ENCODE measurements around the gene TAOK2.
A peak's percentile ranks its signal among the peaks of the same experiment; 100 is the strongest.
"Not testable (repeated sequence)": the region's sequence is repeated elsewhere in the genome, so short reads cannot be mapped to it uniquely, and the experiment has no call there.

The TAOK2 gene

GRCh38 chr16:30040221-30040620, 66.6 kb downstream of the TAOK2 start:
- Histone ChIP-seq H3K23ac (ENCODE audit: low read length) (no peak overlapping the region), H3K4me2 (ENCODE audit: low read length) (no peak overlapping the region), H2BK5ac (ENCODE audit: low read depth, low read length, poor library complexity) (no peak overlapping the region), H4K91ac (ENCODE audit: low read depth, low read length) (no peak overlapping the region), H3K27ac (ENCODE audit: low read depth, low read length) (no peak overlapping the region), H3K14ac (ENCODE audit: low read length) (no peak overlapping the region), H3K79me1 (ENCODE audit: low read length) (no peaks in the 10 kb centered on the region), H3K27me3 (ENCODE audit: insufficient read depth, low read length) (no peaks in the 10 kb centered on the region), H3K4ac (ENCODE audit: low read depth, low read length) (no peak overlapping the region), H3K9me3 (ENCODE audit: insufficient read depth, low read depth, low read length) (peaks cover 1% of the 10 kb centered on the region), H4K12ac (ENCODE audit: low read depth, low read length) (no peak overlapping the region), H3K4me3 (ENCODE audit: low read depth, low read length) (no peak overlapping the region), H2BK120ac (ENCODE audit: insufficient read depth, low read length, poor library complexity) (no peak overlapping the region), H2AFZ (ENCODE audit: insufficient read depth, low read length, poor library complexity) (no peak overlapping the region), H3K9ac (ENCODE audit: low read length) (no peak overlapping the region), H3K18ac (ENCODE audit: low read length) (no peak overlapping the region), H4K8ac (ENCODE audit: low read depth, low read length) (no peak overlapping the region), H2BK12ac (ENCODE audit: low read length) (no peak overlapping the region), H3K79me2 (ENCODE audit: control insufficient read depth, insufficient read depth, low read length, poor library complexity) (no peaks in the 10 kb centered on the region), H3K36me3 (ENCODE audit: control insufficient read depth in 1 of 2, insufficient read depth in 2 of 2, low read length in 2 of 2) (no peaks in the 10 kb centered on the region), H2AK5ac (ENCODE audit: low read length) (no peak overlapping the region), H3K4me1 (ENCODE audit: control insufficient read depth in 1 of 2, insufficient read depth in 2 of 2, low read length in 2 of 2) (no peaks in the 10 kb centered on the region)
- DNase-seq: no peak
- no CpG with 5 or more reads among the region's 5 CpGs for WGBS (ENCODE audit: extremely low coverage, insufficient coverage, insufficient read length)

GRCh38 chr16:30040690-30041089, 67.0 kb downstream of the TAOK2 start:
- not testable (repeated sequence) for H3K14ac ChIP-seq (ENCODE audit: low read length); H3K4me2 ChIP-seq (ENCODE audit: low read length); DNase-seq; H3K18ac ChIP-seq (ENCODE audit: low read length); H3K27ac ChIP-seq (ENCODE audit: low read depth, low read length); H3K9ac ChIP-seq (ENCODE audit: low read length); H4K12ac ChIP-seq (ENCODE audit: low read depth, low read length); H2AFZ ChIP-seq (ENCODE audit: insufficient read depth, low read length, poor library complexity); H4K8ac ChIP-seq (ENCODE audit: low read depth, low read length); H3K9me3 ChIP-seq (ENCODE audit: insufficient read depth, low read depth, low read length); H3K79me2 ChIP-seq (ENCODE audit: control insufficient read depth, insufficient read depth, low read length, poor library complexity); H3K4me1 ChIP-seq (ENCODE audit: control insufficient read depth in 1 of 2, insufficient read depth in 2 of 2, low read length in 2 of 2); H3K4me3 ChIP-seq (ENCODE audit: low read depth, low read length); H4K91ac ChIP-seq (ENCODE audit: low read depth, low read length); H2BK5ac ChIP-seq (ENCODE audit: low read depth, low read length, poor library complexity); H3K4ac ChIP-seq (ENCODE audit: low read depth, low read length); H3K79me1 ChIP-seq (ENCODE audit: low read length); H3K23ac ChIP-seq (ENCODE audit: low read length); H3K36me3 ChIP-seq (ENCODE audit: control insufficient read depth in 1 of 2, insufficient read depth in 2 of 2, low read length in 2 of 2); H2AK5ac ChIP-seq (ENCODE audit: low read length); H2BK120ac ChIP-seq (ENCODE audit: insufficient read depth, low read length, poor library complexity); H3K27me3 ChIP-seq (ENCODE audit: insufficient read depth, low read length); H2BK12ac ChIP-seq (ENCODE audit: low read length)
- no CpG with 5 or more reads among the region's 5 CpGs for WGBS (ENCODE audit: extremely low coverage, insufficient coverage, insufficient read length)

- peak in 1 of 2 donors; percentile 55 for DNase-seq
- H3K27me3 ChIP-seq (ENCODE audit: insufficient read depth, low read length): no peaks in the 10 kb centered on the region
- H3K18ac ChIP-seq (ENCODE audit: low read length): no peak overlapping the region
- peaks cover 4% of the 10 kb centered on the region for H3K9me3 ChIP-seq (ENCODE audit: insufficient read depth, low read depth, low read length)
- H3K27ac ChIP-seq (ENCODE audit: low read depth, low read length): no peak overlapping the region
- no peak overlapping the region for H3K4ac ChIP-seq (ENCODE audit: low read depth, low read length)
- no peak overlapping the region for H2BK12ac ChIP-seq (ENCODE audit: low read length)
- H3K14ac ChIP-seq (ENCODE audit: low read length): no peak overlapping the region
- H2BK5ac ChIP-seq (ENCODE audit: low read depth, low read length, poor library complexity): no peak overlapping the region
- H2AFZ ChIP-seq (ENCODE audit: insufficient read depth, low read length, poor library complexity): no peak overlapping the region
- no peak overlapping the region for H4K12ac ChIP-seq (ENCODE audit: low read depth, low read length)
- no peaks in the 10 kb centered on the region for H3K79me1 ChIP-seq (ENCODE audit: low read length)
- no peak overlapping the region for H2AK5ac ChIP-seq (ENCODE audit: low read length)
- no peaks in the 10 kb centered on the region for H3K4me1 ChIP-seq (ENCODE audit: control insufficient read depth in 1 of 2, insufficient read depth in 2 of 2, low read length in 2 of 2)
- no peak overlapping the region for H3K9ac ChIP-seq (ENCODE audit: low read length)
- no peak overlapping the region for H4K91ac ChIP-seq (ENCODE audit: low read depth, low read length)
- H3K79me2 ChIP-seq (ENCODE audit: control insufficient read depth, insufficient read depth, low read length, poor library complexity): no peaks in the 10 kb centered on the region
- no peak overlapping the region for H3K4me2 ChIP-seq (ENCODE audit: low read length)
- H3K36me3 ChIP-seq (ENCODE audit: control insufficient read depth in 1 of 2, insufficient read depth in 2 of 2, low read length in 2 of 2): no peaks in the 10 kb centered on the region
- no peak overlapping the region for H3K4me3 ChIP-seq (ENCODE audit: low read depth, low read length)
- H3K23ac ChIP-seq (ENCODE audit: low read length): no peak overlapping the region
- WGBS (ENCODE audit: extremely low coverage, insufficient coverage, insufficient read length): no CpG with 5 or more reads among the region's 5 CpGs
- H4K8ac ChIP-seq (ENCODE audit: low read depth, low read length): no peak overlapping the region
- no peak overlapping the region for H2BK120ac ChIP-seq (ENCODE audit: insufficient read depth, low read length, poor library complexity)
Observed at GRCh38 chr16:30041841-30042240, 68.2 kb downstream of the TAOK2 start.
